Neural progenitor cell (in vitro differentiated cells): ENCODE measurements around the gene DUOX1. TPM values are rescaled to one million over a fixed set of nuclear protein-coding genes. Genes with fewer than 3 reads are reported as not detected.
"Not testable (repeated sequence)": the region's sequence is repeated elsewhere in the genome, so short reads cannot be mapped to it uniquely, and the experiment has no call there.

Experiments
- DNase-seq: peaks from one replicate; pipeline ENCODE4 v3.0.0-alpha.2; 2016; ENCODE audit warnings: low spot score
- H2AFZ ChIP-seq: fragments of 200-600 bp; sonication (generic); replicated peaks from 2 replicates; pipeline ENCODE4 v1.6.1; 2016; ENCODE audit warnings: antibody characterized with exemption
- H3F3A ChIP-seq: fragments of 200-600 bp; sonication (generic); 2 replicates; pipeline ENCODE4 v1.6.1; 2016; ENCODE audit warnings: antibody characterized with exemption, low read depth
- H3K27ac ChIP-seq: fragments of 200-600 bp; sonication (generic); 2 replicates; pipeline ENCODE4 v1.5.1; 2016; ENCODE audit warnings: mild to moderate bottlenecking
- H3K27me3 ChIP-seq: fragments of 200-600 bp; sonication (generic); 2 replicates; pipeline ENCODE4 v1.6.1; 2016; ENCODE audit warnings: mild to moderate bottlenecking, moderate library complexity
- H3K36me3 ChIP-seq: fragments of 200-600 bp; sonication (generic); 2 replicates; pipeline ENCODE4 v1.5.1; 2016
- H3K4me1 ChIP-seq: fragments of 200-600 bp; sonication (generic); 2 replicates; pipeline ENCODE4 v1.6.1; 2016; ENCODE audit warnings: mixed run types
- H3K4me2 ChIP-seq: fragments of 200-600 bp; sonication (generic); 2 replicates; pipeline ENCODE4 v1.6.1; 2016
- H3K4me3 ChIP-seq: fragments of 200-600 bp; sonication (generic); 2 replicates; pipeline ENCODE4 v1.5.1; 2016
- H3K79me2 ChIP-seq: fragments of 200-600 bp; sonication (generic); 2 replicates; pipeline ENCODE4 v1.6.1; 2016; ENCODE audit warnings: low read depth
- H3K9ac ChIP-seq: fragments of 200-600 bp; sonication (generic); 2 replicates; pipeline ENCODE4 v1.6.1; 2016
- H3K9me3 ChIP-seq: fragments of 200-600 bp; sonication (generic); 2 replicates; pipeline ENCODE4 v1.5.1; 2016; ENCODE audit warnings: low read depth
- H4K20me1 ChIP-seq: fragments of 200-600 bp; sonication (generic); 2 replicates; pipeline ENCODE4 v1.6.1; 2016; ENCODE audit warnings: low read depth
- H3K27ac Mint-ChIP-seq: 3 replicates; pipeline ENCODE4 v1.8.0; 2021; ENCODE audit warnings: mixed read lengths
- H3K27me3 Mint-ChIP-seq: 2 replicates; pipeline ENCODE4 v1.8.0; 2022; ENCODE audit warnings: low read depth, mild to moderate bottlenecking, inconsistent platforms, moderate library complexity, mixed read lengths; ENCODE audit not compliant: insufficient read depth
- H3K36me3 Mint-ChIP-seq: 3 replicates; pipeline ENCODE4 v1.8.0; 2021; ENCODE audit warnings: mixed read lengths
- H3K4me1 Mint-ChIP-seq: 3 replicates; pipeline ENCODE4 v1.8.0; 2021; ENCODE audit warnings: mixed read lengths
- H3K4me3 Mint-ChIP-seq: 3 replicates; pipeline ENCODE4 v1.8.0; 2021; ENCODE audit warnings: mild to moderate bottlenecking, moderate library complexity, mixed read lengths
- H3K9me3 Mint-ChIP-seq: 3 replicates; pipeline ENCODE4 v1.8.0; 2020; ENCODE audit warnings: mixed read lengths
- CTCF ChIP-seq: fragments of 200-600 bp; sonication (generic); IDR thresholded peaks from 2 replicates; pipeline ENCODE4 v1.5.1; 2017; ENCODE audit warnings: antibody characterized with exemption, mild to moderate bottlenecking
- EZH2 ChIP-seq: fragments of 200-600 bp; sonication (generic); IDR thresholded peaks from 2 replicates; pipeline ENCODE4 v1.6.1; 2017; ENCODE audit warnings: antibody characterized with exemption, mild to moderate bottlenecking, moderate library complexity
- EZH2phosphoT487 ChIP-seq: fragments of 200-600 bp; sonication (generic); IDR thresholded peaks from 2 replicates; pipeline ENCODE4 v1.6.1; 2017; ENCODE audit warnings: antibody characterized with exemption
- total RNA-seq: library from RNA; depleted of rRNA; stranded (reverse); fragments of >200 nt; gene quantifications from 2 replicates; pipeline ENCODE4 v1.2.3, GENCODE V29; 2015; ENCODE audit warnings: low replicate concordance

Gene DUOX1
- total RNA-seq, 1 donor from 2014 or later = 0.30 TPM

- H3K9me3 Mint-ChIP-seq, DNase-seq, H3K27ac ChIP-seq, H3K4me3 Mint-ChIP-seq, H3K27ac Mint-ChIP-seq, H3K36me3 Mint-ChIP-seq, H3K9me3 ChIP-seq, H2AFZ ChIP-seq, H3K4me1 Mint-ChIP-seq, H3K9ac ChIP-seq, H3K4me1 ChIP-seq, H3K4me3 ChIP-seq, H3K36me3 ChIP-seq, H3F3A ChIP-seq, H4K20me1 ChIP-seq, H3K79me2 ChIP-seq: not testable (repeated sequence)
- TF ChIP-seq EZH2phosphoT487 = peak; percentile 69
- peak; percentile 82 for TF ChIP-seq EZH2
- Histone ChIP-seq H3K27me3 (peaks cover 67% of the 10 kb centered on the region), H3K4me2 (peak overlapping the region; percentile 15)
- H3K27me3 Mint-ChIP-seq = peaks cover 43% of the 10 kb centered on the region
Measured at GRCh38 chr15:45135705-45136377, 6.0 kb downstream of the DUOX1 start.

GRCh38 chr15:45136378-45136764, 6.6 kb downstream of the DUOX1 start:
- Histone ChIP-seq H3K4me1 (no peaks in the 10 kb centered on the region), H3K4me3 (no peak overlapping the region), H4K20me1 (no peaks in the 10 kb centered on the region), H3K27ac (no peak overlapping the region), H3K4me2 (peak overlapping the region; percentile 15), H3K9ac (no peak overlapping the region), H3K9me3 (no peaks in the 10 kb centered on the region), H3K27me3 (peaks cover 62% of the 10 kb centered on the region), H3K36me3 (no peaks in the 10 kb centered on the region), H3K79me2 (no peaks in the 10 kb centered on the region), H3F3A (no peaks in the 10 kb centered on the region), H2AFZ (no peak overlapping the region)
- TF ChIP-seq EZH2phosphoT487 (no peak), EZH2 (no peak), CTCF (peak; percentile 50)
- H3K27ac Mint-ChIP-seq = no peak overlapping the region
- no peak overlapping the region for H3K4me3 Mint-ChIP-seq
- peaks cover 43% of the 10 kb centered on the region for H3K27me3 Mint-ChIP-seq
- H3K4me1 Mint-ChIP-seq = peaks cover 4% of the 10 kb centered on the region
- DNase-seq = peak; percentile 57
- peaks cover 2% of the 10 kb centered on the region for H3K36me3 Mint-ChIP-seq
- peaks cover 4% of the 10 kb centered on the region for H3K9me3 Mint-ChIP-seq

GRCh38 chr15:45137703-45138102, 7.9 kb downstream of the DUOX1 start:
- Histone ChIP-seq H3K9ac (no peak overlapping the region), H3K36me3 (no peaks in the 10 kb centered on the region), H2AFZ (no peak overlapping the region), H4K20me1 (no peaks in the 10 kb centered on the region), H3K9me3 (no peaks in the 10 kb centered on the region), H3K4me1 (no peaks in the 10 kb centered on the region), H3K4me2 (no peak overlapping the region), H3K27ac (no peak overlapping the region), H3K79me2 (no peaks in the 10 kb centered on the region), H3K27me3 (peaks cover 48% of the 10 kb centered on the region), H3F3A (no peaks in the 10 kb centered on the region), H3K4me3 (no peak overlapping the region)
- peaks cover 4% of the 10 kb centered on the region for H3K4me1 Mint-ChIP-seq
- peaks cover 4% of the 10 kb centered on the region for H3K9me3 Mint-ChIP-seq
- DNase-seq = no peak
- H3K27me3 Mint-ChIP-seq = peaks cover 33% of the 10 kb centered on the region
- peak overlapping the region; percentile 59 for H3K4me3 Mint-ChIP-seq
- TF ChIP-seq EZH2phosphoT487 (no peak), EZH2 (no peak), CTCF (no peak)
- H3K36me3 Mint-ChIP-seq = peaks cover 2% of the 10 kb centered on the region
- H3K27ac Mint-ChIP-seq = no peak overlapping the region
